Right lobe of liver (tissue), 6 donors: Measurements from ENCODE around the gene TECRL. TPM values are rescaled to one million over a fixed set of nuclear protein-coding genes. Genes with fewer than 3 reads are reported as not detected.

Source experiments
- ATAC-seq, 4 donors: fragments of 200-7000 bp; cut with Tn5 transposase; one replicate each; pipeline ENCODE4 v1.9.1; 2020; ENCODE audit warnings: mild to moderate bottlenecking in 4 of 4, moderate library complexity in 4 of 4
- DNase-seq, 3 donors: peaks; one replicate each; pipeline ENCODE4 v3.0.0-alpha.2; 2020
- H3K27ac ChIP-seq, 3 donors: fragments of 200-600 bp; one replicate each; pipeline ENCODE4 v1.8.0; 2022
- H3K27me3 ChIP-seq, 2 donors: fragments of 200-600 bp; one replicate each; pipeline ENCODE4 v1.8.0; 2022
- H3K36me3 ChIP-seq, 4 donors: fragments of 200-600 bp; sonication (generic) in 1 of 4; one replicate each; pipeline versions ENCODE4 v1.5.1 to v1.8.0; 2017 to 2022; ENCODE audit warnings: control low read depth in 1 of 4
- H3K4me1 ChIP-seq, 4 donors: fragments of 200-600 bp; sonication (generic) in 1 of 4; one replicate each; pipeline versions ENCODE4 v1.5.1 to v1.8.0; 2017 to 2022; ENCODE audit warnings: control low read depth in 1 of 4
- H3K4me3 ChIP-seq, 3 donors: fragments of 200-600 bp; one replicate each; pipeline ENCODE4 v1.8.0; 2022
- H3K9me3 ChIP-seq, 4 donors: fragments of 200-600 bp; sonication (generic) in 1 of 4; one replicate each; pipeline versions ENCODE4 v1.5.1 to v1.8.0; 2017 to 2022; ENCODE audit warnings: control low read depth in 1 of 4
- CTCF ChIP-seq, 4 donors: fragments of 200-600 bp in 3 of 4; fragments of 450-650 bp in 1 of 4; IDR thresholded peaks; one replicate each; pipeline versions ENCODE4 v1.5.1 to v1.8.0; 2016 to 2022; ENCODE audit warnings: antibody characterized with exemption in 4 of 4, mild to moderate bottlenecking in 2 of 4
- POLR2A ChIP-seq: fragments of 450-650 bp; IDR thresholded peaks from one replicate; pipeline ENCODE4 v1.6.1; 2017; ENCODE audit warnings: antibody characterized with exemption, mild to moderate bottlenecking
- WGBS: methylation state at CpG from one replicate; pipeline ENCODE4 v1.1.6; 2018; ENCODE audit warnings: low coverage, low lambda C conversion rate; ENCODE audit not compliant: insufficient coverage; ENCODE audit errors: missing lambda C conversion rate; 5-methylcytosine and 5-hydroxymethylcytosine counted together
- intact Hi-C, 2 donors: fragments of 100-400 bp; cut with DNase I; formaldehyde crosslinking; loops; one replicate each; pipeline versions ENCODE4 v1.11.2 to v1.14.1; 2022
- total RNA-seq, 6 experiments: library from RNA; depleted of rRNA in 2 of 6; stranded (reverse); fragments of >200 nt in 2 of 6; fragmentation: NEBNext Ultra II Directional in 3 of 6; extraction: Animal tissue kit (Norgen Biotek cat#: 25700) in 3 of 6; gene quantifications; one replicate each; pipeline versions ENCODE4 v1.1.0 to v1.2.4, GENCODE V29; 2016 to 2023
- donor health status: DM: no; HTN: yes; CAD: no.
- donor health status: DM: no; HTN: no; CAD: no.
- donor health status: DM: no; HTN: no; CAD: no.
- donor health status: DM: no; HTN: yes; CAD: no.
- donor health status: DM: no; HTN: yes; CAD: no.

Gene TECRL
- total RNA-seq, 6 experiments from 2014 or later: not detected

GRCh38 chr4:64326507-64326906 lies 82.7 kb downstream of the TECRL start:
- Histone ChIP-seq H3K4me1 (no peaks in the 10 kb centered on the region), H3K27me3 (no peaks in the 10 kb centered on the region), H3K9me3 (no peaks in the 10 kb centered on the region), H3K27ac (no peak overlapping the region), H3K4me3 (no peak overlapping the region), H3K36me3 (no peaks in the 10 kb centered on the region)
- WGBS: 31% methylated on average over 1 of the region's 1 CpG
- intact Hi-C loops: no loop called here
- DNase-seq (no peak), ATAC-seq (peak in 1 of 4 donors; percentile 44)
- TF ChIP-seq CTCF (IDR thresholded peaks at IDR 0.05) (no peak), POLR2A (no peak)

GRCh38 chr4:64306255-64306565 lies 103.0 kb downstream of the TECRL start:
- intact Hi-C loops: no loop called here
- Histone ChIP-seq H3K4me1 (no peaks in the 10 kb centered on the region), H3K27ac (no peak overlapping the region), H3K27me3 (no peaks in the 10 kb centered on the region), H3K9me3 (no peaks in the 10 kb centered on the region), H3K36me3 (no peaks in the 10 kb centered on the region), H3K4me3 (no peak overlapping the region)
- DNase-seq: no peak
- TF ChIP-seq CTCF (IDR thresholded peaks at IDR 0.05): no peak
- TF ChIP-seq POLR2A: no peak
- ATAC-seq: no peak
- WGBS: 49% methylated on average over 4 of the region's 4 CpGs

- H3K27ac ChIP-seq: no peak overlapping the region
- ATAC-seq: no peak
- no peaks in the 10 kb centered on the region for H3K9me3 ChIP-seq
- 50% methylated on average over 1 of the region's 1 CpG for WGBS
- H3K36me3 ChIP-seq: no peaks in the 10 kb centered on the region
- H3K4me1 ChIP-seq: no peaks in the 10 kb centered on the region
- no peak overlapping the region for H3K4me3 ChIP-seq
- intact Hi-C loops: no loop called here
- no peaks in the 10 kb centered on the region for H3K27me3 ChIP-seq
- no peak for DNase-seq
- TF ChIP-seq CTCF (IDR thresholded peaks at IDR 0.05): no peak
- no peak for TF ChIP-seq POLR2A
Observed at GRCh38 chr4:64305565-64306254, 103.5 kb downstream of the TECRL start.

- Histone ChIP-seq H3K4me3 (no peak overlapping the region), H3K4me1 (no peaks in the 10 kb centered on the region), H3K27me3 (no peaks in the 10 kb centered on the region), H3K9me3 (no peaks in the 10 kb centered on the region), H3K36me3 (no peaks in the 10 kb centered on the region), H3K27ac (no peak overlapping the region)
- no peak for ATAC-seq
- TF ChIP-seq CTCF (IDR thresholded peaks at IDR 0.05) (no peak), POLR2A (no peak)
- intact Hi-C loops: no loop called here
- no peak for DNase-seq
- WGBS: 67% methylated on average over 6 of the region's 14 CpGs
Observed at GRCh38 chr4:64272432-64272831, 136.8 kb downstream of the TECRL start.
